Lower leg skin (tissue), 4 donors: ENCODE results near the gene ECM1. TPM values are rescaled to one million over a fixed set of nuclear protein-coding genes. Genes with fewer than 3 reads are reported as not detected.

ENCODE experiments used
- DNase-seq, 2 donors: peaks; one replicate each; pipeline ENCODE4 v3.0.0-alpha.2; 2019; ENCODE audit warnings: low spot score in 2 of 2
- H3K4me3 ChIP-seq: fragments of 200-600 bp; sonication (generic); 2 replicates; pipeline ENCODE4 v1.5.1; 2017; ENCODE audit warnings: mild to moderate bottlenecking, low read depth; ENCODE audit not compliant: poor library complexity, severe bottlenecking
- POLR2A ChIP-seq, 2 donors: fragments of 450-650 bp; IDR thresholded peaks; one replicate each; pipeline ENCODE4 v1.6.1; 2016 to 2017; ENCODE audit warnings: antibody characterized with exemption in 2 of 2, mild to moderate bottlenecking in 1 of 2, moderate library complexity in 1 of 2
- WGBS, 2 donors: methylation state at CpG; one replicate each; pipeline ENCODE4 v1.1.5; 2018; 5-methylcytosine and 5-hydroxymethylcytosine counted together
- intact Hi-C: fragments of 100-400 bp; cut with DNase I; formaldehyde crosslinking; loops from one replicate; pipeline ENCODE4 v1.15.0; 2023; ENCODE audit warnings: low total_unique reads
- total RNA-seq, 4 donors: library from RNA; depleted of rRNA; stranded (reverse); fragments of >200 nt; gene quantifications; one replicate each; pipeline ENCODE4 v1.1.0, GENCODE V29; 2016
- TF ChIP-seq, protein P1 (sequence below), 3 donors: fragments of 450-650 bp; IDR thresholded peaks; one replicate each; pipeline ENCODE4 v1.5.1; 2016; ENCODE audit warnings: antibody characterized with exemption in 3 of 3, mild to moderate bottlenecking in 3 of 3, moderate library complexity in 2 of 3

ECM1 gene
- total RNA-seq, 4 donors from 2014 or later: 64.1 to 131 (median 86.2) TPM

DNA sequence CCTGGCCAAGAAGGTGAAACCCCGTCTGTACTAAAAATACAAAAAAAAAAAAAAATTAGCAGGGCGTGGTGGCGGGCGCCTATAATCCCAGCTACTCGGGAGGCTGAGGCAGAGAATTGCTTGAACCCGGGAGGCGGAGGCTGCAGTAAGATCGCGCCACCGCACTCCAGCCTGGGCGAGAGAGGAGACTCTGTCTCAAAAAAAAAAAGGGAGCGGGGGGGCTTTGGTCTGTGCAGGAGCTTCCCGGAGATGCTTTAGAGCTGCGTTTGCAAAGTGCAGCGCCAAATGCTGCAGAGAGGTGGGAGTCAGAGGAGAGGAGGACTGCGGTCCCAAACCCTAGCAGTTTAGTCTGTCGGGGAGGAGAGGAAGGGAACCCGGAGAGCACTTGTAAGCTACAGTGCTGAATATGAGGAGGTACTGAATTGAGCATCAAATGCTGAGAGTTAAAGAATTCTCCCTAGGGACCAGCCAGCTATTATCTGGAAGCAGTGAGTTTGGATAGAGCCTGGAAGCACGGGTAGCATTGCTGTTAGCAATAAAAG, 8.2 kb downstream of the ECM1 start:
- H3K4me3 ChIP-seq: peak overlapping the region; percentile 22
- TF ChIP-seq, protein P1, sequence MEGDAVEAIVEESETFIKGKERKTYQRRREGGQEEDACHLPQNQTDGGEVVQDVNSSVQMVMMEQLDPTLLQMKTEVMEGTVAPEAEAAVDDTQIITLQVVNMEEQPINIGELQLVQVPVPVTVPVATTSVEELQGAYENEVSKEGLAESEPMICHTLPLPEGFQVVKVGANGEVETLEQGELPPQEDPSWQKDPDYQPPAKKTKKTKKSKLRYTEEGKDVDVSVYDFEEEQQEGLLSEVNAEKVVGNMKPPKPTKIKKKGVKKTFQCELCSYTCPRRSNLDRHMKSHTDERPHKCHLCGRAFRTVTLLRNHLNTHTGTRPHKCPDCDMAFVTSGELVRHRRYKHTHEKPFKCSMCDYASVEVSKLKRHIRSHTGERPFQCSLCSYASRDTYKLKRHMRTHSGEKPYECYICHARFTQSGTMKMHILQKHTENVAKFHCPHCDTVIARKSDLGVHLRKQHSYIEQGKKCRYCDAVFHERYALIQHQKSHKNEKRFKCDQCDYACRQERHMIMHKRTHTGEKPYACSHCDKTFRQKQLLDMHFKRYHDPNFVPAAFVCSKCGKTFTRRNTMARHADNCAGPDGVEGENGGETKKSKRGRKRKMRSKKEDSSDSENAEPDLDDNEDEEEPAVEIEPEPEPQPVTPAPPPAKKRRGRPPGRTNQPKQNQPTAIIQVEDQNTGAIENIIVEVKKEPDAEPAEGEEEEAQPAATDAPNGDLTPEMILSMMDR (IDR thresholded peaks at IDR 0.05): no peak
- TF ChIP-seq POLR2A (IDR thresholded peaks at IDR 0.05): no peak
- no peak for DNase-seq
- intact Hi-C loops: no loop called here
- WGBS, 2 donors: 5% methylated on average over 19 of the region's 19 CpGs

DNA sequence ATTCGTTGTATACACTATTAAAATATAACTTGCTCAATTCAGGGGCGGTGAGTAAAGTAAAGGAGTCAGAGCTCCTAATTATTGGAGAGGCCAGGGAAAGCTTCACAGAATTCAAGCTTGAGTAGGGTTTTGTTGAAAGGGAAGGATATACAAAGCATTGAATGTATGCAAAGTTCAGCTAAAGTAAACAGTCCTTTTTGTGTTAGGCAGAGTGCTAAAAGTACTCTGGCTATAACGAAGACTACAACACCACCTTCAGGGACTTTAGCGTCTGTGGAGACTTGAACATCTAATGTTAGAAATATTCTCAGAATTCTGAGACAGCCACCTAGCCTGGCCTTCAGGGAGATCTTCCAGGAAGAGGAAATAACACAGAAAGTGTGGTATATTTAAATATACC, 8.7 kb downstream of the ECM1 start:
- intact Hi-C loops: no loop called here
- TF ChIP-seq, protein P1 (IDR thresholded peaks at IDR 0.05): no peak
- no peak for TF ChIP-seq POLR2A (IDR thresholded peaks at IDR 0.05)
- no peak for DNase-seq
- 49 to 56% methylated on average over 4 of the region's 4 CpGs for WGBS, 2 donors
- no peak overlapping the region for H3K4me3 ChIP-seq

DNA sequence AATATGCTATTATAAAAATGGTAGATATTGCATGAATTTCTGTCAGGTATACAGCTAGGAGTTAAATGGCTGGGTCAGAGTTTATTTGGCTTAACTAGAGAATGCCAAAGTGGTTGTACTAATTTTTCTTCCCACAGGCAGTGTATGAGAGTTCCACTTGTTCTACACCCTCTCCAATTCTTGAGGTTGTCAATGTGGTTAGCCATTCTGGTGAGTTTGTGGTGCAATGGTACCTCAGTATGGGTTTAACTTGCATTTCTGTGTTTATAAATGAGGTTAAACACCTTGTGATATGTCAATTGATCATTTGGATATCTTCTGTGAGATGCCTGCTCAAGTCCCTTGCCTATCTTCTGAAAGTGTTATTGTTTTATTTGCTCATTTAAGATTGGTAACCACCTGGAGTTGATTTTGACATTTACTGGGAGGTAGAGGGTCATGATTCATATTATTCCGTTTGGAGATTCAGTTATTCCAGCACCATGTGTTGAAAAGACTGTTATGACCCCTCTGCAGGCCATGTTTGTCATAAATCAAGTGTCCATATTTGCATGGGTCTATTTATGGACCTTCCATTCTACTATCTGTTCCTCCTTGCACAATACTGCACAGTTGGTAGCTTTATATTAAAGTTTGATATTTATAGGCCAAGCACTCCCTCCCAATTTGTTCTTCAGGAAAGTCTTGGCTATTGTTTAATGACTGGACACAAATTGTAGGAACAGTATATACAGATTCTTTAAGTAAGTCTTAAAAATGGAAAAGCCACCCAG, 13.5 kb downstream of the ECM1 start:
- 65 to 75% methylated on average over 1 of the region's 1 CpG for WGBS, 2 donors
- intact Hi-C loops: no loop called here
- TF ChIP-seq, protein P1 (IDR thresholded peaks at IDR 0.05): no peak
- TF ChIP-seq POLR2A (IDR thresholded peaks at IDR 0.05): no peak
- H3K4me3 ChIP-seq: no peak overlapping the region
- no peak for DNase-seq

DNA sequence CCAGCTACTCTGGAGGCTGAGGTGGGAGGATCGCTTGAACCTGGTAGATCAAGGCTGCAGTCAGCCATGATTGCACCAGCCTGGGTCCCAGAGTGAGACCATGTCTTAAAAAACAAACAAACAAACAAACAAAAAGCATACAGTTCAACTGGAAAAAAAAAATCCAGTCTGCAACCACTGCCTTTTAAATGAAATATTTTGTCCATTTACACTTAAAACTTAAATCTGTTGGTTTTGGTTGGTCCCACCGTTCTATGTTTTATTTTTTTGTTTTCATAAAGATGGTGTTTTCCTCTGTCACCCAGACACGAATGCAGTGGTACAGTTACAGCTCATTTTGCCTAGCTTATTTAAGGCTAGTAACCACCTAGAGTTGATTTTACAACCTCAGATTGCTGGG, 17.4 kb downstream of the ECM1 start:
- H3K4me3 ChIP-seq: no peak overlapping the region
- no peak for TF ChIP-seq POLR2A (IDR thresholded peaks at IDR 0.05)
- TF ChIP-seq, protein P1 (IDR thresholded peaks at IDR 0.05): no peak
- 90% methylated on average over 3 of the region's 3 CpGs for WGBS, 2 donors
- DNase-seq: no peak
- intact Hi-C loops: no loop called here

DNA sequence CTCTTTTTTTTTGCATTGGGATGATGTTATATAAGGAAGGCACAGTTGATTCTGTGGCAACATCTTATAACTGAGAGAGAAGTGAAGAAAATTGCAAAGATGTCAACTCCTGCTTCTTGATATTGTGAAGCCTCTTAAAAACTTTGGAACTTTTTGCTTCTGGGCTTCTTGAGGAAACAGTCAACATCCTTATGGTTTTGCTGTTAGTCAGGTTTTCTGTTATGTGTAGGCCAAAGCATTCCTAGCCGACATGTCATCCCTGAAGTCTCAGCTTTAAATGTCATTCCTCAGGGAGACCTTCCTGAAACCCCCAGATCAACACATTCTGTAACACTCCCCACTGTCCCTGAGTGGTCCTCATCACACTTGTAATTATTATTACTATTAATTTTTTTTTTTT, 20.3 kb downstream of the ECM1 start:
- DNase-seq: no peak
- H3K4me3 ChIP-seq: no peak overlapping the region
- TF ChIP-seq, protein P1 (IDR thresholded peaks at IDR 0.05): no peak
- TF ChIP-seq POLR2A (IDR thresholded peaks at IDR 0.05): no peak
- intact Hi-C loops: no loop called here
- 83 to 86% methylated on average over 1 of the region's 1 CpG for WGBS, 2 donors
